Activated T-cell treated with anti-CD3 and anti-CD28 coated beads for 24 hours (primary cell): ENCODE data around the gene ZNF280B.
"Not testable (repeated sequence)": the region's sequence is repeated elsewhere in the genome, so short reads cannot be mapped to it uniquely, and the experiment has no call there.

Source experiments
- DNase-seq: peaks from one replicate; pipeline ENCODE4 v3.0.0-alpha.2; 2020; ENCODE audit warnings: low read depth

The ZNF280B gene

DNA sequence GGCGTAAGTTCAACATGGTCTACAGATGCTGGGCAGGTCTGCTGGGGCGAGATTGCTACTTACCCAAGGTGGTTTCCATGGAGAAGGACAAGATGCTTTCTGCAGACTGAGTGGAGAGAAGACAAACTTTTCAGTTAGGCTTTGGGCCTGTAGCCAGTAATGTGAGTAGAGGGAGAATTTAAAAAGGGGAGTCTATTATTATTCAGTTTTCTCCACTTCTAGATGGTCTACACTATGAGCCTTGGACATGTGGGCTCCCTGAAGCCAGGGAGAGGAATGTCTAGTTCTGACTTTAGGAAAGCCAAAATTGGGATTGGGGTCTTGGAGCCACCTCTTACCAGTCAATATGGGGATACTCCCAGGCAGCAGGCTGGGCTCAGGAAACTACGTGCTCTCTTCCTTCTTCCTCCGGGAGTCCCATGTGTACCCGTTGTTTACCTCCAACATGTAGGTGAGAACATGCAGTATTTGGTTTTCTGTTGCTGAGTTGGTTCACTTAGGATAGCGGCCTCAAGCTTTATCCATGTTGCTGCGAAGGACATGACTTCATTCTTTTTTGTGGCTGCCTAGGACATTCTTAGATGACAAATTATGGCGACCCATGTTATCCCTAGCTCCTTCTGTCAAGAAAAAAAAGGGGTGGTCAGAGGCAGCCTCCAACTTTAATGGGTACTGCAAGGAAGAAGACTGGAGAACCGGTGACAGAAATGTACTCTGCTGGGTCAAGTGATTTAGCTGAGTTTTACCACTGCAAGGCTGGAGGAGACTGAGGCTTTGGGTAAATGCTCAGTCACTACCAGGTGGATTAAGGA, 26.3 kb upstream of the ZNF280B start:
- DNase-seq = no peak

- no peak for DNase-seq
These were observed 25.3 kb upstream of the ZNF280B start for GRCh38 chr22:22533863-22534262.

DNA sequence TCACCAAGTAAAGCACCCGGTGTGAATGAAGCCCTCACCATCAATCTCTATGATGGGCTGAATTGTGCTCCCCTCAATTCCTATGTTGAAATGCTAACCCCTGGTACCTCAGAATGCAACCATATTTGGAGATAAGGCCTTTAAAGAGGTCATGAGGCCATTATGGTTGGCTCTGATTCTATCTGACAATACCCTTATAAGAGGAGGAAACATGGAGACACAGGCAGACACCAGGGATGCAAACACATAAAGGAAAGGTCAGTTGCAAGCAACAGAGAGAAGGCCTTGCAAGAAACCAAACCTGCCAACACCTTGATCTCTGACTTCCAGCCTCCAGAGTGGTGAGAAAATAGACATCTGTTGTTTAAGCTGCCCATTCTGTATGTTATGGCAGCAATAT, 24.9 kb upstream of the ZNF280B start:
- no peak for DNase-seq

- not testable (repeated sequence) for DNase-seq
These were observed 24.1 kb upstream of the ZNF280B start for GRCh38 chr22:22532547-22533071.

GRCh38 chr22:22531770-22532546, 23.4 kb upstream of the ZNF280B start:
- no peak for DNase-seq

DNA sequence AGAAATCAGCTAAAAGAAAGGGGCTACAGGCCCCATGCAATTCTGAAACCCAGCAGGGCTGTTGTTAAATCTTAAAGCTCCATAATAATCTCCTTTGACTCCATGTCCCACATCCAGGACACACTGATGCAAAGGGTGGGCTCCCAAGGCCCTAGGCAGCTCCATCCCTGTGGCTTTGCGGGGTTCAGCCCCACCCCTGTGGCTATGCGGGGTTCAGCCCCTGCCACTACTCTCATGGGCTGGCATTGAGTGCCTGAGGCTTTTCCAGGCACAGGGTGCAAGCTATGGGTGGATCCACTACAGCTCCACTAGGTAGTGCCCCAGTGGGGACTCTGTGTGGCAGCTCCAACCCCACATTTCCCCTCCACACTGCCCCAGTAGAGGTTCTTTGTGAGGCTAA, 20.2 kb upstream of the ZNF280B start:
- DNase-seq = no peak

DNA sequence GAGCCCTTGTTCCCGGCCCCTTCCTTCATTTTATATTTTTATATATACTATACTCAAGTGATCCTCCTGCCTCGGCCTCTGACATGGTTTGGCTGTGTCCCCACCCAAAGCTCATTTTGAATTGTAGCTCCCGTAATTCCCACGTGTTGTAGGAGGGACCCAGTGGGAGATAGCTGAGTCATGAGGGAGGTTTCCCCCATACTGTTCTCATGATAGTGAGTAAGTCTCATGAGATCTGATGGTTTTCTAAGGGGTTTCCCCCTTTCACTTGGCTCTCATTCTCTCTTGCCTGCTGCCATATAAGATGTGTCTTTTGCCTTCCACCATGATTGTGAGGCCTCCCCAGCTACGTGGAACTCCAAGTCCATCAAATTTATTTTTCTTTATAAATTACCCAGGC, 18.8 kb upstream of the ZNF280B start:
- no peak for DNase-seq

DNA sequence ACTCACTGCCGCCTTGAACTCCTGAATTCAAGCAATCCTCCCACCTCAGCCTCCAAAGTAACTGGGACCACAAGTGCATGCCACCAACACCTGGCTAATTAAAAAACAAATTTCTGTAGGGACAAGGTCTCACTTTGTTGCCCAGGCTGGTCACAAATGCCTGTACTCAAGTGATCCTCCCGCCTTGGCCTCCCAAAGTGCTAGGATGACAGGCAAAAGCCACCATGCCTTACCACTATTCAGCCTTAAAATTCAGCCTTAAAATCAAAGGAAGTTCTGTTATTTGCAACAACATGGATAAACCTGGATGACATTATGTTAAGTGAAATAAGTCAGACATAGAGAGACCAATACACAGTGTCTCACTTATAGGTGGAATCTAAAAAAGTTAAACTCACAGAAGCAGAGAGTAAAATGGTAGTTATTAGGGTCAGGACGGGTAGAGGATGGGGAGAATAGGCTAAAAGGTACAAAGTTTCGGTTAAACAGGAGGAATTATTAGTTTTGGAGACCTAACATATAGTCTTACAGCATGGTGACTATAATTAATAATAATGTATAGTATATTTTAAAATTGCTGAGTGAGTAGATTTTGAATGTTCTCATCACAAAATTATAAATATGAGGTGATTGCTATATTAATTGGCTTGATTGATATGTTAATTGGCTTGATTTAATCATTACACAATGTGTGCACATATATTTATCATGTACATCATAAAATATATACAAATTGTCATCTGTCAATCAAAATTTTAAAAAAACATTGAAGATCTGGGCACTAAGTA, 17.8 kb upstream of the ZNF280B start:
- no peak for DNase-seq

- no peak for DNase-seq
These were observed 15.0 kb upstream of the ZNF280B start for GRCh38 chr22:22523494-22523893.

DNA sequence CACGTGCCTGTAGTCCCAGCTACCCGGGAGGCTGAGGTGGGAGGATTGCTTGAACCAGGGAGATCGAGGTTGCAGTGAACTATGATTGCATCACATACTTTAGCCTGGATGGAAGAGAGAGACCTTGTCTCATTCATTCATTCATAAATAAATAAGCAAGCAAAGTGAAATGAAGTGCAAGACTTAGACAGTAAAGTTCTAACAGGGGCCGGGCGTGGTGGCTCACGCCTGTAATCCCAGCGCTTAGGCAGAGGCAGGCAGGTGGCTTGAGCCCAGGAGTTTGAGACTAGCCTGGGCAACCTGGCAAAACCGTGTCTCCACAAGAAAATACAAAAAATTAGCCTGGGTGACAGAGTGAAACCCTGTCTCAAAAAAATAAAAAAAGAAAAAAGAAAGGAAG, 13.1 kb upstream of the ZNF280B start:
- no peak for DNase-seq

- DNase-seq = no peak
These were observed 12.4 kb upstream of the ZNF280B start for GRCh38 chr22:22520667-22521602.

- DNase-seq = no peak
These were observed 11.6 kb upstream of the ZNF280B start, which contains the start of gene ZNF280A for GRCh38 chr22:22520020-22520656. TSS of gene ZNF280A (minus strand) at chr22:22520270. CDS start at chr22:22515630, 4,640 bp downstream.

DNA sequence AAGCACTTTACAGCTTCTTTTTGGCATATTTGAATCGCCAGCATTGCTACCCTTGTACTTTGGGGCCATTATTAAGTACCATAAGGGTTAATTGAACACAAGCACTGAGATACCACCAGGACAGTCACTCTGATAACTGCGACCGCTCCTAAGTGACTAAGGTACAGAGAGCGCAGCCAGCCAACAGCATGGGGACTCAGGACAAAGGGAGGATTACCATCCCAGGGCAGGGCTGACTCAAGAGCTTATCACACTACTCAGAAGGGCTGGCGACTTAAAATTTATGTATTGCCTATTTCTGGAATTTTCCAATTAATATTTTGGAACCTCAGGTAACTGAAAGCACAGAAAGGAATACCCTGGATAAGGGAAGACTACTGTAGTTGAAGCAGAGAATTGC, 11.0 kb upstream of the ZNF280B start:
- DNase-seq = no peak

DNA sequence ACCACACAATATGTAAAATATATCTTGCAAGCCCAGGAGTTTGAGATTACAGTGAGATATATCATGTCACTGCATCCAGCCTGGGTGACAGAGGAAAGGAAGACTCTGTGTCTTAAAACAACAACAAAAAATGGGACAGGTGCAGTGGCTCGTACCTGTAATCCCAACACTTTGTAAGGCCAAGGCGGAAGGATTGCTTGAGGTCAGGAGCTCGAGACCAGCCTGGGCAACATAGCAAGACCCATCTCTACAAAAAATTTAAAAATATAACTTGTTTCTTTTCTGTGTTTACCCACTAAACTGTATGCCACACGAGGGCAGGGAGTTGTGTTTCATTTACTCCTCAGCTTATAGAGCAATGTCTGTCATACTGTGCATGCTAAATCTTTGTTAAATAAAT, 8.4 kb upstream of the ZNF280B start:
- DNase-seq = no peak

DNA sequence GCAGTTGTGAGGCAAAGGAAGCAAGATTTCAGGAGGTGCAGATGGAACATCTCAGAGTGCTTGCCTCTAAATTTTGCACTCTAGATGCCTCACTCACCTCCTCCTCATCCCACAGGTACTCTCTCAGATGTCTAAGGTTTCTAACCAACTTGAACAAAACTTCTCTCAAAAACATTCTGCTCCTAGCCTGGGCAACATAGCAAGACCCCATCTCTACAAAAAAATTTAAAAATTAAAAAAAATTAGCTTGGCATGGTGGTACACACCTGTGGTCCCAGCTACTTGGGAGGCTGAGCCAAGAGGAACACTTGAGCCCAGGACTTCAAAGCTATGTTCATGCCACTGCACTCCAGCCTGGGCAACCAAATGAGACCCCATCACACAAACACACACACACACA, 7.3 kb upstream of the ZNF280B start:
- no peak for DNase-seq

DNA sequence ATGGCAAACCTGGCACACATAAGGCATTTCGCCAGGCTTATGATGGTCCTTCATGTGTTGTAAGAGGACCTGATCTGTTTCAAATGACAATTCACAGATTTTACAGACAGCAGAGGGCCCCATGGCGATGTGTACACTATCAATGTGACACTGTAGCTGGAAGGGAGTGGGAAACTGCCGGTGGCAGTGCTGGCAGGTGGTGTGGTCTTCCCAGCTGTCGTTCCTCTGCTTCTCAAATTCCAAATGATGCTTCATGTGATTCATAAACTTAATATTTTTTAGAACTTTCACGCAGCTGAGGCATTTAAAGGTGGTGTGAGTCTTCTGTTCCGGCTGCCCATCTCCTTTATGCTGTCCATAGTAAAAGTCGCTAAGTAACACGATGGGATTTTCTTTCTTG, 5.9 kb upstream of the ZNF280B start:
- DNase-seq = not testable (repeated sequence)

DNA sequence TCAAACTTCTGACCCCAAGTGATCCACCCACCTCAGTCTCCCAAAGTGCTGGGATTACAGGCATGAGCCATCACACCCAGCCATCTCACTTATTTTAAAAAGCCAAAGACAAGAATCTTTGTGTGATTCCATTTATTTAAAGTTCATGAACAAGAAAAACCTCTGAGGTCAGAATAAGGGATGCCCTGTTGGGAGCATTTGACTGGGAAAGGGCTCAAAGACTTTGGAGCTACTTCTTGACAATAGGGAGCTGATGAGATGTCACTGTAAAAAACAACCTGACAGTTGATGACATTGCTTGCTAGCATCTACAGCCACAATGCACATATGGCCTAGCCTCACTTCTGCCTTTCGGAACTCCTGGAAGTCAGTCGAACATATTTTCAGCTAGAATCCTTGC, 5.1 kb upstream of the ZNF280B start:
- no peak for DNase-seq

DNA sequence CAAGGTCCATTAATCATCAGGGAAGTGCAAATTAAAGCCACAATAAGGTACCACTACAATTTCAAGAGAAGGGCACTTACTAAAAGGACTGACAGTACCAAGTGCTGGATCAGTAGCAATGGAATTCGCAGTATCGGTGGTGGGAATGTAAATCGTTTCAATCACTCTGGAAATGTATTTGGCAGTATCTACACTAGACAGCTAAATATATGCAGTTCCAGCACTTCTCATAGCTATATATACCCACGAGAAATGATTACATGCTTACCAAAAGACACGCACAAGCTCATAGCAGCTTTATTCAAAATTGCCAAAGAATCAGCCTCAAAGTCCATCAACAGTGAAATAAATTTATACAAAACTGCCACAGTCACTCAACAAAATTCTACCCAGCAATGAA, 4.4 kb upstream of the ZNF280B start:
- no peak for DNase-seq

- not testable (repeated sequence) for DNase-seq
These were observed 2.3 kb upstream of the ZNF280B start for GRCh38 chr22:22510833-22511232.

DNA sequence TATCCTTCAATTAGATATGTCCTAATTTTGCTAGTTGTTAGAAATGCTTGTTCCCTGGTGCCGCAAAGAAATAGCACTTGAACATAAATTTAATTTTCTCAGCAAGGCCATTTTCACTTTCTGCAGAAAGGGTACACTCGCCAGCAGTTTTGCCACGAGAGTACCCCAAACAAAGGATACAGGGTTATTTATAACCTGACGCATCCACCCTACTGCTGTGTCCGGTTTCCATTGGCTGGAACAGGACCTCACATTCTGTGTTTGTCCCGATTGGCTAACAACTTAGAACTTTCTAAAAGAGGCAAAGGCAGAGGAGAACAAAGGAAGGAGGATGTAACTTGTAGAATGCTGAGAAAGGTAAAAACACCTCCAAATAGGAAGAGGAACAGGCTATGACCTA, 1.4 kb upstream of the ZNF280B start:
- not testable (repeated sequence) for DNase-seq
